EL (cell line): ENCODE results near the gene CELA2A.
"Not testable (repeated sequence)": the region's sequence is repeated elsewhere in the genome, so short reads cannot be mapped to it uniquely, and the experiment has no call there.

Experiments used
- DNase-seq: peaks from one replicate; pipeline ENCODE4 v3.0.0-alpha.2; 2016

Gene CELA2A

DNA sequence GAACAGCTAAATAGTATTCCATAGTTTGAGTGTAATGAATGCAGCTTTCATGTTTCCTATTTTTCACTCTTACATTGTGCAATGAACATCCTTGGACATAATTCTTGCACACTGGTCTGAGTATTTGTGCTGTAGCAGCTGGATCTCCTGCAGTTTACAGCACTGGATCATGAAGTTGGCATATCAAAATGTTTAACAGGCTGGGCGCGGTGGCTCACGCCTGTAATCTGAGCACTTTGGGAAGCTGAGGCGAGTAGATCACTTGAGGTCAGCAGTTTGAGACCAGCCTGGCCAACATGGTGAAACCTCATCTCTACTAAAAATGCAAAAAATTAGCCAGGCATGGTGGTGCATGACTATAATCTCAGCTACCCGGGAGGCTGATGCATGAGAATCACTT is 14.5 kb downstream of the CELA2A start:
- DNase-seq, result not testable (repeated sequence)

DNA sequence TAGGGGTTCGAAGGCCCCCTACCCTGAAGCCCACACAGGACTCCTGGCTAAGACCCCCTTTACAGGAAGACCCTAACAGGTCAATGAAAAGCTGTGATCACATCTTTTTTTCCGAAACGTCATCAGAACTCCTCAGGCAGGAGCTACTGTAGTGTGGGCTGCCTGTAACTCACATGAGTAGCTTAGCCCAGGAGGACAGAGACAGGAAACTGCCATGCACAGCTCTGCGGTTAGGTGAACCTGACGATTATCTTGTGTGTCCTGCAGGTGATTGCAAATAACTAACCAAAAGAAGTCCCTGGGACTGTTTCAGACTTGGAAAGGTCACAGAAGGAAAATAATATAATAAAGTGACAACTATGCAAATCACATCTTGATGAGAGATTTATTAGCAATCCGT is 15.2 kb downstream of the CELA2A start:
- DNase-seq, result not testable (repeated sequence)

GRCh38 chr1:15472587-15472986 is 16.1 kb downstream of the CELA2A start:
- no peak for DNase-seq

DNA sequence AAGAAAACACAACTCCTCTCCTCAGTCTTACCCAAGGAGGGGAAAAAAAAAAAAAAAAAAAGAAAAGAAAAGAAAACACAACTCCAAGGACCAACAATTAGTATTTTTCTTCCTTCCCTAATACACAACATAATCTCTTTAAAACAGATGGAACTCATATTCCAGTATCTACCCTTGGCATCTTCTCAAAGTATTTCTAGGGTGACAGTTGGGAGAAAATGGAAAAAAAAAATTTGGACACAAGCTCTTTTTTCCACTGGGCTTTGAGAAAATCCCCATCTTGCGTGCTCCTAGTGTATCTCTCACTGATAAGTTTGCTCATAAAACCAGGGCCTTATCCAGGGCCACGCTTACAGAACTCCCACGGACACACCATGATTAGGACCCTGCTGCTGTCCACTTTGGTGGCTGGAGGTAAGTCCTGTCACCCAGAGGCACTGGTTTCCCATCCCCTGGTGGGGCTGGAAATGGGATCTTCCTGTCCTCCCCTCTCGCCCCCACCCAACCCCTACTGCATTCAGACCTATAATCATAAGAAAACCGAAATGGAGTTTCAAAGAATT is 19.3 kb downstream of the CELA2A start, which contains the start of gene CELA2B:
Gene CELA2B, plus strand, starts transcription at position 353 of the 563 bp plus-strand sequence. Its CDS starts 22 bp downstream, at position 375.
- DNase-seq, result no peak

DNA sequence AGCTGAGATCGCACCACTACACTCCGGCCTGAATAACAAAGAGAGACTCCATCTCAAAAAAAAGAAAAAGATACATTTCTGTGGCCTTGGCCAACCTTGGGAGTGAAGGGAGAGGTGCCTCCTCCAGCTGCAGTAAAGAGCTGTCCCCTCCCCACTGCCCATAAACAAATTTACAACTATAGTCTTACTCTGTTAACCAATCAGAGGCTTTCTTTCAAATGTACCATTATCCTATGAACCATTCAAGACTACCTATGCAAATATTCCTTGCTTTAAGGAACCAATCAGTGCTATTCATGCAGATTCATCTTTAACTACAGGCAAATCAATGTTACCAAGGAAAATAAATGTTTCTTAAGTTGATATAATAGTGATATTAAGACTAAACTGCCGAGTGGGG is 20.4 kb downstream of the CELA2A start:
- DNase-seq, result no peak

DNA sequence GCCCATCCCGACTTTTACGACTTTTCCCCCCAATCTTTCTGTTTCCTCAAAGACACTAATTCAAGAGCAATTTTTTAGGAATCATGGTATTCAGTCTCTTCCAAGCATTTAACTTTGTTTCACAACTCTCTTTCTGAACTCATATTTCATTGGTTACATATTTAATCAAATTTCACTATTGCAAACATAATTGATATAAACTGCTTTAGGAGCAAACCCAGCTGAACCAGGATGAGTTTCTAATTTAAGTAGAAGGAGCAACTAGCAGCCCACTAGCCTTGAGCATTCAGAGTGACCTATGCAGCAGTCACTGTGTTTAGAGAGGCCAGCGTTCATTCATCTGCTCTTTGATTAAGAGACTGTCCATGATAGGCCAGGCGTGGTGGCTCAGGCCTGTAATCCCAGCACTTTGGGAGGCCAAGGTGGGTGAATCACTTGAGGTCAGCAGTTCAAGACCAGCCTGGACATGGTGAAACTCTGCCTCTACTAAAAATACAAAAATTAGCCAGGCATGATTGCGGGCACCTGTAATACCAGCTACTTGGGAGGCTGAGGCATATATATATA is 21.2 kb downstream of the CELA2A start:
- no peak for DNase-seq

- no peak for DNase-seq
Measured at GRCh38 chr1:15479654-15480347, 23.3 kb downstream of the CELA2A start.

- not testable (repeated sequence) for DNase-seq
Measured at GRCh38 chr1:15482455-15482854, 25.9 kb downstream of the CELA2A start.

DNA sequence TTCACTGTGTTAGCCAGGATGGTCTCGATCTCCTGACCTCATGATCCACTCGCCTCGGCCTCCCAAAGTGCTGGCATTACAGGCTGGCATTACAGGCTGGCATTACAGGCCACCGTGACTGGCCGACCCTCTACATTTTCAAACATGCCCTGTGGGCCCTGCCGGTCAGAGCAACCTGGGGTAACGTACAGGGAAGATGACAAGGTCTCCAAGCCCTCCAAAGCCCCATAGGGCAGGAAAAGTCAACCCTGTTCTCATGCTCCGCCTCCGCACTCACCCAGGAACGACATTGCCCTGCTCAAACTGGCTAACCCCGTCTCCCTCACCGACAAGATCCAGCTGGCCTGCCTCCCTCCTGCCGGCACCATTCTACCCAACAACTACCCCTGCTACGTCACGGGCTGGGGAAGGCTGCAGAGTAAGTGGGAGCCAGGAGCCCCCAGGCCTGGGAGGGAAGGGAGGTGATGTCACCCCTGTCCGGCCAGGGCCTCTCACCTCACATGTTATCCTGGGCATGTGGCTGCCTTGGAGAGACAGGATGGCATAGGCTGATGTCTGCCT is 26.5 kb downstream of the CELA2A start:
- DNase-seq, result not testable (repeated sequence)

DNA sequence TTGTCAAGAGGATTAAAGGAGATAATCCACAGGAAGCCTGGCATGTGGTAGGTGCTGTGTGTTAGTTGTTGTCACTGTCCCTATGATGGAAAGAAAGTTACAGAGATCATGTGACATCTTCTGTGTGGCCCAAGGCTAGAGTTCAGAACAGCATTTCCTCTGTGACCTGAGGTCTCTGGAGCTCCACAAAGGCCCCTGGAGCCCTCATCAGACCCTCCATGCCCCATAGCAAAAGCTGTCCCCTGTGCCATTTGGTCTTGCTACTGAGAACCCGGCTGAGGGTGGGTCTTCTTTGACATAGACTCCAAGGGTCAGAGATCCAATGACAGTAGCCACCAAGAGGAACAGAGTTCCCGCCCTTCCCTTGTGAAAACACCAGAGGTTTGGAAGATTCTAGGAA is 27.4 kb downstream of the CELA2A start:
- DNase-seq, result no peak

DNA sequence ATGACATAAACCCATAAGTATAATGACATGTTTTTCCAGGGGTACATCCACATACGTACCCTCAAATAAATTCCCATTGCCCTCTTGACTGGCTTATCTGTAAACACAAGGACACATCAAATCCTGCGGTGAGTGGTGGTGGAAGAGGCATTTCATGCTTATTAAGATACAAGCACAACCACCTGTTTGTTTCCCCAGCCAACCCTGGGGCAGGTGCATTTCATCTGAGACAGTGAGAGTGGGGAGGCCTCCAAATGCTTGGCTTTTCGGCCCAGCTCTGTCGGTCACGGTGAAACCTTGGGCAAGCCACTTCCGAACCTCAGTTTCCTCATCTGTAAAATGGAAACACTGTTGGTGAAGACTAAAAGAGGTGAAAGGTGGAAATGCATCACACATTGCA is 27.9 kb downstream of the CELA2A start:
- not testable (repeated sequence) for DNase-seq

- DNase-seq, result no peak
Measured at GRCh38 chr1:15485636-15486035, 29.1 kb downstream of the CELA2A start.

GRCh38 chr1:15486844-15487610 is 30.5 kb downstream of the CELA2A start:
- DNase-seq, result not testable (repeated sequence)

- no peak for DNase-seq
Measured at GRCh38 chr1:15488371-15488770, 31.8 kb downstream of the CELA2A start.

DNA sequence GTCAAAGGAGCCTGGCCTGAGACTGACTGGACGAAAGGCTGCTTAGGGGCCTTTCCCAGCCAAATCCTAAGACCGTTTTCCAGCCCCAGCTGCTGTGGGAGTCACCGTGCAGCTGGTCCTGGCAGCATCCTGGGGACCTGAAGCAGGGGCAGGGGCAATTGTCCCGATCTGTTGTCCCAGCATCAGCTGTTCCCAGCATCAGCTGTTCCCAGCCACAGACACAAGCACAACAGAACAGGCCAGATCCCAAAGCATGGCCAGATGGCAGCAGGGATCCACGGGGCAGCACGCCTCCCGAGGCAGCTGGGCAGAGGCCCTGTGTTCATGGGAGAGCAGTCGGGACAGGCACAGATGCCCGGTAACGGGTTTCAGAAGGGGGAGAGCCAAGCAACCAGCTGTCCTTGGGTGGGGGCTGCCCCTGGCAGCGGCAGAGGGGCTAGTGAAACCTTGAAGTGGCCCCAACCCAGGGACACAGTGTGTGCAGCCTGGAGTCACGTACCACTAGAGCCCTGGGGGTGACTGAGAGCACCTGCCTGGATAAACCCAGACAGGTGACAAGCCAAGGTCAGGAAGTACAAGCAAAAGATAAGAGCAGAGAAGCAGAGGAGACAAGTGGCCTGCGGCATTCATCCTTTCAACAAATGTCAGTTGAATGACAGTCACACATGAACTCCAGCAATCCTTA is 32.7 kb downstream of the CELA2A start:
- no peak for DNase-seq

DNA sequence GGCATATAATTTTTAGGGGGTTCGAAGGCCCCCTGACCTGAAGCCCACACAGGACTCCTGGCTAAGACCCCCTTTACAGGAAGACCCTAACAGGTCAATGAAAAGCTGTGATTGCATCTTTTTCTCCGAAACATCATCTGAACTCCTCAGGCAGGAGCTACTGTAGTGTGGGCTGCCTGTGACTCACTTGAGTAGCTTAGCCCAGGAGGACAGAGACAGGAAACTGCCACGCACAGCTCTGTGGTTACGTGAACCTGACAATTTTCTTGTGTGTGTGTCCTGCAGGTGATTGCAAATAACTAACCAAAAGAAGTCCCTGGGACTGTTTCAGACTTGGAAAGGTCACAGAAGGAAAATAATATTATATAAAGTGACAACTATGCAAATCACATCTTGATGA is 34.5 kb downstream of the CELA2A start:
- DNase-seq, result peak; percentile 17

DNA sequence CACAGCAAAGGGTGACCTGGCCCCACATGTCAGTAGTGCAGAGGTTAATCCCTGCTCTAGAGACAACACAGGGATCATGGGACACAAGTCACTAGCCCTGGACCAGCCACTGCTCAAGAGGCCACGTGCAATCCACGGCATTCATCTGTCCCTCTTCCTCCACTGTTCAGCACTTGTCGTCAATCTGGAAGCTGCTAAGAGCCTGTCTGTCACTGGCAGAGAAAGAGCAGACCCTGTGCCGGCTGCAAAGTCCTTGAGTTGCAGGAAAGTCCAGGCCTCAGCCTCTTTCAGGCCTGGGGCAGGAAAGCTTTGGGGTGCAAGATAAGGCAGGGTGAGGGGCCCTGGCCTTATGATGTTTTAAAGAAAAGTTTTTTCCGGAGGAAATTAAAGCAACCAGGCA is 36.1 kb downstream of the CELA2A start:
- DNase-seq, result no peak

GRCh38 chr1:15493869-15494390 is 37.4 kb downstream of the CELA2A start:
- DNase-seq, result no peak

- DNase-seq, result no peak
Measured at GRCh38 chr1:15500184-15501178, 43.9 kb downstream of the CELA2A start.

- DNase-seq, result peak; percentile 48
Measured at GRCh38 chr1:15501208-15502032, 44.9 kb downstream of the CELA2A start.
